Muscle layer of duodenum (tissue), 2 donors: ENCODE data around the gene CLEC11A.

Source experiments
- H3K27ac ChIP-seq: one replicate; pipeline ENCODE4 v1.7.0; 2013; ENCODE audit warnings: mild to moderate bottlenecking, low read length
- H3K27me3 ChIP-seq: one replicate; pipeline ENCODE4 v1.7.0; 2013; ENCODE audit warnings: low read depth, mild to moderate bottlenecking, control low read depth, low read length
- H3K36me3 ChIP-seq, 2 donors: one replicate each; pipeline ENCODE4 v1.7.0; 2013; ENCODE audit warnings: low read length in 2 of 2, control low read depth in 1 of 2, mild to moderate bottlenecking in 1 of 2; ENCODE audit not compliant: insufficient read depth in 2 of 2, control insufficient read depth in 1 of 2
- H3K4me1 ChIP-seq, 2 donors: one replicate each; pipeline ENCODE4 v1.7.0; 2013; ENCODE audit warnings: low read length in 2 of 2, mild to moderate bottlenecking in 2 of 2, control low read depth in 1 of 2, moderate library complexity in 1 of 2; ENCODE audit not compliant: insufficient read depth in 2 of 2, control insufficient read depth in 1 of 2
- H3K4me3 ChIP-seq, 2 donors: one replicate each; pipeline ENCODE4 v1.7.0; 2013; ENCODE audit warnings: low read length in 2 of 2, low read depth in 1 of 2, mild to moderate bottlenecking in 1 of 2
- H3K9me3 ChIP-seq, 2 donors: one replicate each; pipeline ENCODE4 v1.7.0; 2013; ENCODE audit warnings: low read length in 2 of 2, control low read depth in 1 of 2, mild to moderate bottlenecking in 1 of 2; ENCODE audit not compliant: control insufficient read depth in 1 of 2
- donor health status: healthy.

CLEC11A gene

DNA sequence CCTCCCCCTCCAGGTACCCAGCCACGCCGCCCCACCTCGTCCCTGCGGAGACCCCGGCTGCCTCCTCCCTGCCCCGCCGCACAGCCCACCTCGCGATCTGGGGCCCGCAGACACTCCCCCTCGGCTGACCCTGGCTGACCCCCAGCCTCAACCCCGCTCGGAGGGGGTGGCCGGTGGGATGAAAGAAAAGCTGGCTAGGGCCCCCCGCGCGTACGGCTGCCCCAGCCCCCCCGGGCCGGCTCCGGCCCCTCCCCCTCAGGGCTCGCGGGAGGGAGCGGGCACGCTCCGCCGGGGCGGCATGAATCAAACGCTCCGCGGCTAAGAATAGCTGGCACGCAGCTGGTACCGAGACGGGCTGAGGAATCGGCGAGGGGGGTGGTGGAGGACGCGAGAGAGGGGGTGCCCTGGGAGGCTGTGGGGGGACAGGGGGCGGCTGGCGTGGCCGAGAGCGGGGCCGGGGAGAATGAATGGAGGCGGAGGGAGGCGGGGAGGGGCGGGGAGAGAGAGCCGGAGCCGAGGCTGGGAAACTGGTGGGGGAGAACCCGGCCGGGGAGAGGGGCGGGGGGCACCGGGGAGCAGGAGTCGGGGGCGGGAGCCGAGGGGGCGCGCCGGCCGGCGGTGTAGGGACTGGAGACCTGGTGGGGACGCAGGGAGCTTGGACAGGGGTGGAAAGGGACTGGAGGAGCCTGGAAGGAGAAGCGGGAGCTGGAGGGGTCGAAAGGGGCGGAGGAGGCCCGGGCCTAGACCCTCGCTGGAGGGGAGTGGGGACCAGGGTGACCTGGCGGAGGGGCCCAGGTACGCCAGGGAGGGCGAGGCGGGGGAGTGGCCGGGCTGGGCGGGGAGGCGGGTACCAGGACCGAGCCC, 4.7 kb upstream of the CLEC11A start:
- Histone ChIP-seq H3K4me3 (peak overlapping the region in 1 of 2 donors; percentile 54), H3K27ac (no peak overlapping the region)

DNA sequence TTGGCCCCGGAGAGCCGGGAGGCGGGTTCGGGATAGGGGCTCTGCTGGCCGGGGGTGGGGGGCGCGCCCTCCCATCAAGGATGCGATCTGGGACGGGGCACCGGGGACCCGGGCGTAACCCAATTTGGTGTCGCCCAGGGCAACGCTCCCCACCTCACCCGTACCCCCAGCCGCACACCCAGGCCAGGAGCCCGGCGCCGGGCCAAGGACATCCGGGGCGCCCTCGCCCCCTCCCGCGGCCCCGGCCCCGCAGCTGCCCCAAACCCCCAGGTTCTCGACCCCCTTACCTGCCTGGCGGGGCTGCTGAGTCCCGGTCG, 4.1 kb upstream of the CLEC11A start:
- Histone ChIP-seq H3K9me3 (no peaks in the 10 kb centered on the region), H3K4me1 (peaks cover 0 to 29% of the 10 kb centered on the region in 2 donors), H3K27ac (no peak overlapping the region), H3K36me3 (no peaks in the 10 kb centered on the region), H3K4me3 (peak overlapping the region in 1 of 2 donors; percentile 54), H3K27me3 (peaks cover 4% of the 10 kb centered on the region)

More for the DNA sequence above, 4.7 kb upstream of the CLEC11A start:
- Histone ChIP-seq H3K9me3 (no peaks in the 10 kb centered on the region), H3K27me3 (peaks cover 4% of the 10 kb centered on the region), H3K36me3 (no peaks in the 10 kb centered on the region), H3K4me1 (peaks cover 0 to 23% of the 10 kb centered on the region in 2 donors)

DNA sequence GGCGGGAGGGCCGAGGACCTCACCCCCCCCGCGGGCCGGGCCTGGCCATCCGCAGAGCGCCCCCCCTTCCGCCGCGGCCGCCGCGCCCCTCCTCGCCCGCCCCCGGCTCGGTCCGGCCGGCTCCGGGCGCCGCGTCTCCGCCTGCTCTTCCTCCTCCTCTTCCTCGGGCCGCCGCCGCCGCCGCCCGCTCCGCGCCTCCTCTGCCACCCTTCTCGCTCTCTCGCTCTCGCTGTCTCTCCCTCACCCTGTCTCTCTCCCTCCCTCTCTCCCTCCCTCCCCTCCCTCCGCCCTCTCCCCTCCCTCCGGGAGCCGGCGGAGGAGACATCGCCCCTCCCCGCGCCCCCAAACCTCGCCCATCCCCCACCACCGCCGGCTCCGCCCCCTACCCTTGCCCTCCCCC, 3.6 kb upstream of the CLEC11A start, which contains the start of gene SHANK1:
TSS of gene SHANK1 (minus strand) at position 237 of the 400 bp plus-strand sequence. CDS start 2,883 bp downstream, outside the sequence.
- H3K9me3 ChIP-seq = no peaks in the 10 kb centered on the region
- H3K27me3 ChIP-seq = peaks cover 4% of the 10 kb centered on the region
- peaks cover 0 to 31% of the 10 kb centered on the region in 2 donors for H3K4me1 ChIP-seq
- no peaks in the 10 kb centered on the region for H3K36me3 ChIP-seq
- H3K27ac ChIP-seq = no peak within 1 kb of the TSS
- peak within 1 kb of the TSS in 1 of 2 donors; percentile 54 for H3K4me3 ChIP-seq

DNA sequence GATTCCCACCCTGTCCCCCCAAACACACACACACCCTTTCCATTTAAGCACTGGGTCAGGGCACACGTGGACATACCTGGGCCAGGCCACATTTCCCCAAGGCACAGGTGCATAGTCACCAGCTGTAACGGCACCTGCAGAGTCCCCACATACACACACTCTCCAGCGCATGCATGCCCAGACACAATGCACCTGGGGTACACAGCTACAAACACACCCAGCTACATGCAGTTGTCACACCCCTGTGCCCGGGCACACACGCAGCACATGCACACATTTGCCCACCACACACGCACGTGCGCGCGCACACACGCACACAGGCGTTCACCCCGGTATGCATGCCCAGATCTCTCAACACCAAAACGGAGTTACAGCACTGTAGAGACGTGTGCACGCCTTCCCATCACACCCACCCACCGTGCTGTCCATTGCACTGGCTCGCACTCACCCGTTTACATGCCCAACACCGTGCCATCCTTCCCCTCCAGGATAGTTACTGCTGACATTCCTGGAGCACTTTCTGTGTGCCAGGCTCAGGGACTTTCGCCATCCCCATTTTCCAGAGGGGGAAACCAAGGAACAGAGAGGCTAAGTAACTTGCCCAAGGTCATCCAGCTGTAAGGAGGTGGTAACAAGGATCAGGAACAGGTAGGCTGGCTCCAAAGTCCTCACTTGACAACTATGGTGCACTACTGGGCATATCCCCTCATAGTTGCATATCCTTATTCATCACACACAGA, 2.8 kb upstream of the CLEC11A start:
- Histone ChIP-seq H3K27me3 (peaks cover 4% of the 10 kb centered on the region), H3K4me1 (peaks cover 0 to 34% of the 10 kb centered on the region in 2 donors), H3K9me3 (no peaks in the 10 kb centered on the region), H3K27ac (no peak overlapping the region), H3K4me3 (no peak overlapping the region), H3K36me3 (no peaks in the 10 kb centered on the region)

DNA sequence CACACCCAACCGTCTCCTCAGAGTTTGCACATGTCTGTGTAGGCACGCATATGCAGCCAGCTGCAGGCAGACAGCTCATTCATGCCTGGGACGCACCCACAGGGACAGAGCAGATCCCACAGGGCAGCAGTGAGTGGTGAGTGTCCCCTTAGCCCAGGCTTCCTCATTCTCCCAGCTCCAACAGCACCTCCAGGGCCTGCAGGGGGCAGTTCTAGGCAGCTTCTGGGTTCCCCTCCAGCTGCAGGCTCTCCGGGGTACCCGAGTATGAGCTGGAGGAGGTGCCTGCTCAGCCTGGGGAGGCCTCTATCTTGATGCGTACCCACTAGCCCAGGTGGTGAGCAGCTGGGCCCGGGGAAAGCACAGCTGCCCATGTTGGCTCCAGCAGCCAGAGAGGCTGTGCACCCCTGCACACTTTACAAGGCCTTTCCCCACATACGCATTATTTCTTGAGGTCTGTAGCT, 2.2 kb upstream of the CLEC11A start:
- Histone ChIP-seq H3K27ac (no peak overlapping the region), H3K4me3 (no peak overlapping the region), H3K36me3 (no peaks in the 10 kb centered on the region), H3K27me3 (peaks cover 4% of the 10 kb centered on the region), H3K4me1 (peaks cover 0 to 40% of the 10 kb centered on the region in 2 donors), H3K9me3 (no peaks in the 10 kb centered on the region)

DNA sequence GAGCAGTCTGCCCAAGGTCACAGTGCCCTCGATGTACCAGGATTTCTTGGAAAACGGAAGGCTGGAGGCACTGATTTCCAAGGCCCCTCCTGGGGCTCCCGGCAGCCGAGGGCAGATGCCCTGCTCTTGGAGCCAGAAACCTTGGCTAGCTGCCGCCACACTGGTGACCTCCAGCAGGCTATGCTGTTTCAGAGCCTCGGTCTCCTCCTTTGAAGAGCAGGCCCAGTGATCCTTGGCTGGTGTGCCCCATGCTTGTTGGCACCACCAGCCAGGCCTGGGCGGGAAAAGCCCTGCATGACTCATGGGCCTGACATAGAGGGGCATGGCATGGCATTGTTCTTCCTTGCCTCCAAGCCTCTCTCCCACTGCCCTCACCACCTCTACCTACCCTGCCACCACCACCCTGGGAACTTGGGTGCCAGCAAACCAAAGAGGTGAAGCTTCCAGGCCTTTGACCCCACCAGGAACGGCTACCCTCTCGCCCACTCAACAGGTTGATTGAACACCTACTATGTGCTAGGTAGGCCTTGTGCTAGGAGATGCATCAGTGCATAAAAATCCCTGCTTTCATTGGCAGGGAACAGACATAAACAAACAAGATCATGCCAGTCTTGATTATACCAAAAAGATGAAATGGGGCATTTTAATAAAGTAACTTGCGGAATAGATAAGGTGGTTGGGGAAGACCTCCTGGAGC, 1.6 kb upstream of the CLEC11A start:
- Histone ChIP-seq H3K36me3 (no peaks in the 10 kb centered on the region), H3K4me1 (peaks cover 0 to 41% of the 10 kb centered on the region in 2 donors), H3K4me3 (no peak overlapping the region), H3K27ac (no peak overlapping the region), H3K27me3 (peaks cover 4% of the 10 kb centered on the region), H3K9me3 (no peaks in the 10 kb centered on the region)

DNA sequence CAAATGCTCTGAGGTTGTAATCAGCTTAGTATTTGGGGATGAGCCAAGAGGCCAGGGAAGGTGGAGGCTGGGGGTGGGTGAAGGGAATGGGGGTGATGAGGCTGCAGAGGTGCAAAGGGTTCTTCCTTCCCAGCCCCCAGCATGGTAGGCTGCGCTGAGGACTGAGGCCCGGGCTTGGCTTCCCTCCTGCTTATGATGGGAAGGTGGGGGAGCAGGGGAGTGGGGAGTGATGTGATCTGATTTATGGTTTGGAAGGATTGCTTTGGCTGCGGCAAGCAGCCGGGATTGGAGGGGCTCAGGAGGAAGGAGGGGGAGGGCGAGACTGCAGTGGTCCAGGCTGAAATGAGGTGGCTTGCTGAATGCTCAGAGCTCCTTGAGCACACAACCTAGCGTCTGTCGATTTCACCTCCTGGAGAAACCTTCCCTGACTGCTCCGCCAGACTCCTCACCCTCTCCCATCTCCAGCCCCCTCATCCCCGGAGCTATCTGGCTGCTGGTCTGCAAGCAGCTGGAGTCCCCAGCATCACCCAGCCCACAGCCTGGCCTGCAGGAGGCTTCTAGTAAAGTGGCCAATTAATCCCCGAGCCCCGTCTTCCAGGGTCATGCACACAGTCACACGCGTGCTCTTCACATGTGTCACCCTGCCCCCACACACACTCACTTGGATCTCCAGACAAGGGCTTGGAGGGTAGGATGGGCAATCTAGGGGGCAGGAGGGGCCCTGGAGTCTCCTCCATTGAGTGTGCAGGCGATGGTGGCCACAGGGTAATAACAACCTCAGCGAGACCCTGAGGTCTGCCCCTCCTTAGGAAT, 757 bp upstream of the CLEC11A start:
- H3K27ac ChIP-seq = no peak overlapping the region
- H3K27me3 ChIP-seq = peaks cover under 1% of the 10 kb centered on the region
- H3K4me3 ChIP-seq = peak overlapping the region; percentile 56 to 79
- no peaks in the 10 kb centered on the region for H3K36me3 ChIP-seq
- H3K4me1 ChIP-seq = peaks cover 0 to 41% of the 10 kb centered on the region in 2 donors
- no peaks in the 10 kb centered on the region for H3K9me3 ChIP-seq

DNA sequence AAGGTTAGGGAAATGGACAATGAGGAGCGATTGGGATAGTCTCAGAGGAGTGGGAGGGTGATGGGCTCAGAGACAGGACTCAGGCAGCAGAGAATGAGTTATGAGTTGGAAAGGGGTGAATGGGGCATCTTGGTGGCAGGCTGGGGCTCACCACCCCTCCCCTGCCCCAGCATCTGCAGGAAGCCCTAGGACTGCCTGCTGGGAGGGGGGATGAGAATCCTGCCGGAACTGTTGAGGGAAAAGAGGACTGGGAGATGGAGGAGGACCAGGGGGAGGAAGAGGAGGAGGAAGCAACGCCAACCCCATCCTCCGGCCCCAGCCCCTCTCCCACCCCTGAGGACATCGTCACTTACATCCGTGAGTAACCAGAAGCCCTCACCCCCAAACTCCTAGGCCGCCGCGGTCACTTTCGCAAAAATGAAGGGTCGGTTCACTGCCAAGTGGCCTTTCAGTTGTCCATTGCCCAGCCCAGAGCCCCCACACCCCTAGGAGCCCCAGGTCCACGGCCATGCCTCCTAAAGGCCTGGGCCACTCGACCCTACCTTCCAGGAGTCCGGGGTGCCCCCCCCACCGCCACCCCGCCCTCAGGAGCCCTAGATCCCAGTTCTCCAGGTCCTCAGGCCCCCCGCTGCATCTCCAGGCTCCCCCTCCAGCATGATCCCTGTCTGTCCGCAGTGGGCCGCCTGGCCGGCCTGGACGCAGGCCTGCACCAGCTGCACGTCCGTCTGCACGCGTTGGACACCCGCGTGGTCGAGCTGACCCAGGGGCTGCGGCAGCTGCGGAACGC, 764 bp downstream of the CLEC11A start:
- H3K9me3 ChIP-seq = no peaks in the 10 kb centered on the region
- peak overlapping the region; percentile 56 to 79 for H3K4me3 ChIP-seq
- H3K27ac ChIP-seq = no peak overlapping the region
- H3K36me3 ChIP-seq = no peaks in the 10 kb centered on the region
- no peaks in the 10 kb centered on the region for H3K27me3 ChIP-seq
- H3K4me1 ChIP-seq = peaks cover 0 to 38% of the 10 kb centered on the region in 2 donors

DNA sequence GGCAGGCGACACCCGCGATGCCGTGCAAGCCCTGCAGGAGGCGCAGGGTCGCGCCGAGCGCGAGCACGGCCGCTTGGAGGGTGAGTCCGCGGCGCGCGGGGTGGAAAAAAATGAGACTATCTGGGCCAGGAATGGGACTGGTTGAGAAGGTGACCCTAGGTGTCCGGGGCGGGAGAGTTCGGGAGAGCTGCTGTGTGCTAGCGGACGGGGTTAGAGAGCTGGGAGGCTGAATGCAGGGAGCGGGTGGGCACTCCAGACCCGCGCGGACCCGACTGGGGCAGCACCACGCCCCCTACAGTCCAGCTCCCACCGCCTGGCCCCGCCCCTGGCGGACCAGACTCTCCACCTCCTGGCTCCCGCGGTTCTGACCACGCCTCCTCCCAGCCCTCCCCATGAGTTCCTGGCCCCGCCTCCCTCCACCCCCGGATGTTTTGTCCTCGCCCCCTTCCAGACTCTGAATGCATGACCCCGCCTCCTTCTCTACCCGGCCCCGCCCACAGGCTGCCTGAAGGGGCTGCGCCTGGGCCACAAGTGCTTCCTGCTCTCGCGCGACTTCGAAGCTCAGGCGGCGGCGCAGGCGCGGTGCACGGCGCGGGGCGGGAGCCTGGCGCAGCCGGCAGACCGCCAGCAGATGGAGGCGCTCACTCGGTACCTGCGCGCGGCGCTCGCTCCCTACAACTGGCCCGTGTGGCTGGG, 1.5 kb downstream of the CLEC11A start:
- no peaks in the 10 kb centered on the region for H3K27me3 ChIP-seq
- H3K4me1 ChIP-seq = peaks cover 0 to 36% of the 10 kb centered on the region in 2 donors
- peak overlapping the region; percentile 56 to 79 for H3K4me3 ChIP-seq
- H3K27ac ChIP-seq = no peak overlapping the region
- no peaks in the 10 kb centered on the region for H3K9me3 ChIP-seq
- no peaks in the 10 kb centered on the region for H3K36me3 ChIP-seq
